ENCODE data around the gene RBFOX1.

DNA sequence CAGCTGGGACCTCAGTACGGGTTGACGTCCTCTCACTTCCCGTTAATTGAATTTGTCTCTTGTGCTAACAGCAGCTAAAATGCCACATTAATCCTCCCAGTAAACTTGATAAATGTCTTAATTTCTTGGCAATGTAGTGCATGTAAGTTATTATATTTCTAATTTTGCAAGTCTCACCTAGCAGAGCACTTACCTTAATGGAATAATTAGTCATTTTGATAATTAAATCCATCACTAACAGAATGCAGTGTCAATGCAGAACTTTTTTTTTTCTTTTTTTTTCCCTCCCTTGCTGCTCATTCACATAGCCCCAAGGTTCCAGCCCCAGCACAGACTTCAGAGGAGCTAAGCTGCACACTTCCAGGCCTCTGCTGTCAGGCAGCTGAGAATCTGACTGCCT lies 376.5 kb downstream of the RBFOX1 start:
- no peak for TF ChIP-seq EP300 (IDR thresholded peaks at IDR 0.05; ENCODE audit: borderline replicate concordance in 1 of 2, low read depth in 1 of 2, low read length in 1 of 2)
- TF ChIP-seq CTCF (IDR thresholded peaks at IDR 0.05), result no peak
- no peak for TF ChIP-seq RAD21 (IDR thresholded peaks at IDR 0.05; ENCODE audit: low read length)
- TF ChIP-seq RFX5 (IDR thresholded peaks at IDR 0.05; ENCODE audit: low read length), result no peak
- no peak for TF ChIP-seq EZH2phosphoT487 (IDR thresholded peaks at IDR 0.05; ENCODE audit: borderline replicate concordance, low read depth)
- TF ChIP-seq NRF1 (IDR thresholded peaks at IDR 0.05; ENCODE audit: low read depth, low read length), result no peak
- no peak for TF ChIP-seq GATA2 (CRISPR knock-in tag; IDR thresholded peaks at IDR 0.05)
- no peak for TF ChIP-seq REST (IDR thresholded peaks at IDR 0.05; ENCODE audit: low read depth, low read length)

All from SK-N-SH (cell line).